Erythroblast (primary cell): ENCODE results near the gene CPB2.

Experiments
- GATA1 ChIP-seq: IDR thresholded peaks from 2 replicates; pipeline ENCODE4 v1.6.1; 2011; ENCODE audit warnings: low read depth, mild to moderate bottlenecking, control low read depth, low read length, moderate library complexity
- POLR2A ChIP-seq: IDR thresholded peaks from 2 replicates; pipeline ENCODE4 v1.6.1; 2011; ENCODE audit warnings: mild to moderate bottlenecking, low read length

DNA sequence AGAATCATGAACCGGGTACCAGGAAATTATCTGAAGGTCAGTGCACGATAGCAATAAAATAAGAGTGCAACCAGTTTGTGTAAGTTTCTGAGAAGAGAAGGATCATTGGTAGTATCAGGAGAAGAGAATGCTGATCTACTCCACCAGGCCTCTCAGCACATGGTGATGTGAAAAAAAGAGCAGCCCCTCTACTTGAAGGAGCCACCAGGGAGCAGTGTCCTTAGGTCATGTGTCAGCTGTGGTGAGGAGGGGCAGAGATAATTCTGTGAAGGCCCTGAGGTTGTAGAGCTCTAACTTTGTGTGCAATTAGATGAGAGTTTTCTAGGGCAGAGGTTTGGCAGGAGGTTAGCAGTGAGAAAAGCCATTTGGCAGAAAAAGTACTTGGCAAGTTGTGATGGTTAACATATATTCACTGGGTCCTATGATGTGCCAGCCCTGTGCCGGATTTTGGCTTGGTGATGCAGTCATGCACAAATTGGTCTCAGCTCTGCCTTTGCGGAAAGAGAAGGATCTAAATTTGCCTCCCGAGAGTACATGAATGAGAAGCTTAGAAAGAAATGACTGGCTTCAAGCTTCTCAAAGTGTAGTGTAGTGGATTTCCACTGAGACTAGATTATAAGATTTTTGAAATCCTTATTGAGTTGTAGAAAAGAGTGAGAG is 33.1 kb downstream of the CPB2 start:
- TF ChIP-seq POLR2A (no peak), GATA1 (no peak)
